Small intestine (tissue), 7 donors: ENCODE results near the gene AGAP5. TPM values are rescaled to one million over a fixed set of nuclear protein-coding genes. Genes with fewer than 3 reads are reported as not detected.

ENCODE experiments used
- DNase-seq, 2 donors: peaks; one replicate each; pipeline versions ENCODE4 v3.0.0 to v3.0.0-alpha.2; 2013
- FAIRE-seq: peaks from 2 replicates; lab custom pipeline; 2012; peaks lifted over from hg19 to GRCh38; lab: Jason Lieb, UNC
- H3K27ac ChIP-seq, 3 donors: one replicate each; pipeline ENCODE4 v1.5.1; 2013; ENCODE audit warnings: low read length in 2 of 3, mild to moderate bottlenecking in 2 of 3, control low read depth in 1 of 3, inconsistent platforms in 1 of 3, low read depth in 1 of 3, moderate library complexity in 1 of 3
- H3K27me3 ChIP-seq, 3 donors: one replicate each; pipeline ENCODE4 v1.6.1; 2013; ENCODE audit warnings: low read length in 3 of 3, inconsistent platforms in 1 of 3; ENCODE audit not compliant: control insufficient read depth in 3 of 3, insufficient read depth in 3 of 3
- H3K36me3 ChIP-seq, 3 donors: one replicate each; pipeline ENCODE4 v1.6.1; 2013; ENCODE audit warnings: low read length in 3 of 3, inconsistent platforms in 1 of 3, low read depth in 1 of 3, mild to moderate bottlenecking in 1 of 3, moderate library complexity in 1 of 3; ENCODE audit not compliant: control insufficient read depth in 3 of 3, insufficient read depth in 2 of 3
- H3K4me1 ChIP-seq, 3 donors: one replicate each; pipeline ENCODE4 v1.6.1; 2013; ENCODE audit warnings: low read length in 2 of 3, inconsistent platforms in 1 of 3, low read depth in 1 of 3, mild to moderate bottlenecking in 1 of 3, moderate library complexity in 1 of 3; ENCODE audit not compliant: control insufficient read depth in 3 of 3, insufficient read depth in 2 of 3
- H3K4me3 ChIP-seq, 3 donors: one replicate each; pipeline ENCODE4 v1.5.1; 2013; ENCODE audit warnings: low read length in 3 of 3, control low read depth in 1 of 3, inconsistent platforms in 1 of 3, low read depth in 1 of 3, mild to moderate bottlenecking in 1 of 3, moderate library complexity in 1 of 3
- H3K9me3 ChIP-seq, 2 donors: one replicate each; pipeline ENCODE4 v1.6.1; 2013; ENCODE audit warnings: low read depth in 1 of 2, low read length in 1 of 2; ENCODE audit not compliant: control insufficient read depth in 2 of 2, insufficient read depth in 1 of 2
- WGBS, 3 donors: extraction: QIAGEN DNeasy Blood & Tissue Kit; methylation state at CpG; one replicate each; pipeline ENCODE4 v1.1.7; 2013; 5-methylcytosine and 5-hydroxymethylcytosine counted together
- polyA plus RNA-seq, 4 donors: library from polyadenylated mRNA; stranded (reverse) in 3 of 4; unstranded in 1 of 4; fragments of 200-250 nt in 3 of 4; fragments of 120-200 nt in 1 of 4; gene quantifications; one replicate each; pipeline versions ENCODE4 v1.2.1 to v1.2.3, GENCODE V29; 2013
- donor health status: healthy with polysubstance abuse.
- donor health status: control.
- donor health status: control.
- donor health status: Bipolar disorder and iron deficiency.
- donor health status: healthy.

AGAP5 gene
- polyA plus RNA-seq, 4 donors, result 4.3 to 15.8 (median 10.3) TPM

DNA sequence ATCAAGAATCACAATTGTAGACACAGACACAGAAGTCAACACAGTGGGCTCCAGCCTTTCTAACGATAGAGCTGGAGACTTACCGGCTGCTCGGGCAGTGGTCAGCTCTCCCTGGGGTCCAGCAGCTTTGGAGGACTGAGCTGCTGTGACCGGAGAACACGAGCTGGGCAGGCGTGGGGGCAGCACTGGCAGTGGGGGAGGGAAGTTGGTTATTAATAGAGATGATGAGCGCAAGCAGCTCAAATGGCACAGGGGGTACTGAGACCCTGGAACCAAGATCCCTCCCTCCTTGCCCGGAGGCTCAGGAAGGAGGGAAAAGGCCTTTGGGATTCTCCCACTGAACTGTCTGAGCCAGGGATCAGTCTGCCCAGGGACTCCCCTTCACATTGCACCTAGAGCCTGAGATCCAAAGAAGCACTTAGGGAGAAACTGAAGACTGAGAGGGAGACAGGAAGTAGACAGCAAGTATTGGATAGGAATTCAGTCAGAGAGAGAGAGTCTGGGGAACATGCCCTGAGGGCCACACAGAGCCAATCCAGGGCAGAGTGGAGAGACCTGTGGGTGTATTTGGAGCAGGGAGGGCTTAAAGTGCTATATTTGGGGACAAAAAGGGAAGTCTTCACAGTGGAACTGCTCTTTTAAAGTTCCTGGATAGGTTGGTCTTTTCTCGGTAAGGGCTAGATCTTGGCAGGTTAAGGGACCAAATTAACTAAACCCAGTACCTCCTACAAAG is 56.4 kb downstream of the AGAP5 start, which contains the start of gene MYOZ1:
Gene MYOZ1, minus strand, starts transcription at position 147 of the 733 bp plus-strand sequence. CDS start 1,457 bp downstream, outside the sequence.
- DNase-seq (no peak), FAIRE-seq (no peak)
- no peak within 1 kb of the TSS for H3K27ac ChIP-seq
- no peaks in the 10 kb centered on the region for H3K36me3 ChIP-seq
- WGBS, 3 donors, result 77 to 94% (median 82%) methylated on average over 9 of the region's 9 CpGs
- no peak within 1 kb of the TSS for H3K4me3 ChIP-seq
- H3K27me3 ChIP-seq, result no peaks in the 10 kb centered on the region
- no peaks in the 10 kb centered on the region for H3K9me3 ChIP-seq
- no peaks in the 10 kb centered on the region for H3K4me1 ChIP-seq

DNA sequence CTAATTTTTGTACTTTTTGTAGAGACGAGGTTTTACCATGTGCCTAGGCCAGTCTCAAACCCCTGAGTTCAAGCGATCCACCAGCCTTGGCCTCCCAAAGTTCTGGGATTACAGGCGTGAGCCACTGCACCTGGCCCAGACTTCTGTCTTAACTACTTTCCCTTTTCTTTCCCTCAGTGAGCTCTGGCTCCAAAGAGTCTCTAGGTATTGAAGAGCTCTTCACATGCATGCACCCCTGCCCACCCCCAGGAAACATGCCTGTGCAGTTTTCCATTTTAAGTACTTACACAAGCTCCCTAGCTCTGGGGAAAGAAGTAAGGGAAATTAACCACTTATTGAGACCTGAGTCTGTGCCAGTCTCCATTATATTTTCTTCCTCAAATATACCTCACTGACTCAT is 58.6 kb downstream of the AGAP5 start:
- Histone ChIP-seq H3K27ac (no peak overlapping the region), H3K4me1 (no peaks in the 10 kb centered on the region), H3K9me3 (no peaks in the 10 kb centered on the region), H3K4me3 (no peak overlapping the region), H3K27me3 (no peaks in the 10 kb centered on the region), H3K36me3 (no peaks in the 10 kb centered on the region)
- WGBS, 3 donors, result 85 to 90% (median 87%) methylated on average over 3 of the region's 3 CpGs
- FAIRE-seq (no peak), DNase-seq (no peak)

DNA sequence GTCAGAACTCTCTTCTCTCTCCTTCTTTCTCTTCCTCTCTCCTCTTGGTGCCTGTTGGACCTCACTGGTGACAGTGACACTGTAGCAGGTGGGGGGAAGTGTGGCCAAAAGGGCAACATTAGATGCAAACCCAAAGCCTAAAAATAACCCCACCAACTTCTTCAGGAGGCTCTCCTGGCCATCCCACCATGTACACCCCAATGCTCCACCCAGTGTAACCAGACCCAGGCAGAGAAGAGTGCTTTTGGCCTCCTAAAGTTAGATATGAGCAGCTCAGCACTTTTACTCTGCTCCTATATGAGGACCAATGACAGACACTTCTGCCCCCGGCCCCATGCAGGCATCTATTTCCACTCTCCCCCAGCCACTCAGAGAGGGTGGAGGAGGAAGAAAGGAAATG is 62.1 kb downstream of the AGAP5 start:
- no peak for FAIRE-seq
- Histone ChIP-seq H3K9me3 (no peaks in the 10 kb centered on the region), H3K27me3 (no peaks in the 10 kb centered on the region), H3K36me3 (no peaks in the 10 kb centered on the region), H3K4me3 (no peak overlapping the region), H3K27ac (no peak overlapping the region), H3K4me1 (no peaks in the 10 kb centered on the region)
- no peak for DNase-seq
- 53 to 73% (median 64%) methylated on average over 1 of the region's 1 CpG for WGBS, 3 donors

DNA sequence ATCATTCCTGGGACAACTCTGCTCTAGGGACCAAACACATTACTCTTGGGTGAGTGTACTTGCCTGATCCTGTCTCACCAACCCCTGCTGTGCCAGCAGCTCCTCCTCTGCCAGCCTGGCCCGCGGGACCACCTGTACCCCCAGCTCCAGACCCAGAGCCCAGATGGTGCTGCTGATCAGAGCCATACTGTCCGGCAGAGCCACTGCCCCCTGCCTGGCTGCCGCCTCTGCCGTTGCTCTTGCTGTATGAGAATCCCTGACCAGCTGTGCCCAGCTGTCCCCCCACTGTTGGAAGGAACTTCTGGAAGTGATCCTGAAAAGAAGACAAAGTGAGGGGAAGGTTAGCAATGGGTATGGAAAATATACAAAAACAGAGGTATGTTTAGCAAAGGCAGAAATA is 63.5 kb downstream of the AGAP5 start:
- Histone ChIP-seq H3K4me1 (no peaks in the 10 kb centered on the region), H3K27me3 (no peaks in the 10 kb centered on the region), H3K36me3 (no peaks in the 10 kb centered on the region), H3K27ac (no peak overlapping the region), H3K9me3 (no peaks in the 10 kb centered on the region), H3K4me3 (no peak overlapping the region)
- WGBS, 3 donors, result 64 to 91% (median 77%) methylated on average over 5 of the region's 5 CpGs
- FAIRE-seq, result no peak
- no peak for DNase-seq

DNA sequence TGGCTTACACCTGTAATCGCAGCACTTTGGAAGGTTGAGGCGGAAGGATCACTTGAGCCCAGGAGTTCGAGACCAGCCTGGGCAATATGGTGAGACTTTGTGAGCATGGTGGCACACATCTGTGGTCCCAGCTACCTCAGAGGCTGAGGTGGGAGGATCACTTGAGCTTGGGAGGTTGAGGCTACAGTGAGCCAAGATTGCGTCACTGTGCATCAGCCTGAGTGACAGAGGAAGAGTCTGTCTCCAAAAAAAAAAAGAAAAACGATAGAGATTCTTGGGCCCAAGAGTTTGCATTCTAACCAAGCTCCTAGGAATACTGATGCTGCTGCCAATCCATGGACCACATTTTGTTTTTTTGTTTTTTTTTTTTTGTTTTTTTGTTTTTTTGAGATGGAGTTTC is 68.7 kb downstream of the AGAP5 start:
- Histone ChIP-seq H3K4me1 (peaks cover 0 to 4% (median 3%) of the 10 kb centered on the region in 3 donors), H3K36me3 (no peaks in the 10 kb centered on the region), H3K4me3 (no peak overlapping the region), H3K9me3 (no peaks in the 10 kb centered on the region), H3K27me3 (no peaks in the 10 kb centered on the region), H3K27ac (no peak overlapping the region)
- DNase-seq (no peak), FAIRE-seq (no peak)
- WGBS, 3 donors, result 80 to 94% (median 93%) methylated on average over 5 of the region's 5 CpGs

DNA sequence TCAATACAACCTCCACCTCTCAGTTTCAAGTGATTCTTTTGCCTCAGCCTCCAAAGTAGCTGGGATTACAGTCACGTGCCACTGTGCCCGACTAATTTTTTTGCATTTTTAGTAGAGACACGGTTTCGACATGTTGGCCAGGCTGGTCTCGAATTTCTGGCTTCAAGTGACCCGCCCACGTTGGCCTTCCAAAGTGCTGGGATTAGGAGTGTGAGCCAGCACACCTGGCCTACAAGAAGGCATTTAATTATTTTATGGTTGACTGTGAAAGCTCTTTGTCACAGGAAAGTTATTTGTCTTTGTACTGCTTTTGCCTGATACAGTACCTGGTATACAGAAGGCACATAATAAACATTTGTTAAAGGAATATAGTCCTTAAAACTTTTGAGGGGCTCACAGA is 69.5 kb downstream of the AGAP5 start:
- H3K27ac ChIP-seq, result peak overlapping the region in 2 of 3 donors; percentile 5 to 32
- no peaks in the 10 kb centered on the region for H3K9me3 ChIP-seq
- no peaks in the 10 kb centered on the region for H3K36me3 ChIP-seq
- 9 to 60% (median 37%) methylated on average over 7 of the region's 7 CpGs for WGBS, 3 donors
- H3K27me3 ChIP-seq, result no peaks in the 10 kb centered on the region
- peaks cover 0 to 4% (median 3%) of the 10 kb centered on the region in 3 donors for H3K4me1 ChIP-seq
- FAIRE-seq, result no peak
- no peak overlapping the region for H3K4me3 ChIP-seq
- peak; percentile 42 to 52 for DNase-seq

DNA sequence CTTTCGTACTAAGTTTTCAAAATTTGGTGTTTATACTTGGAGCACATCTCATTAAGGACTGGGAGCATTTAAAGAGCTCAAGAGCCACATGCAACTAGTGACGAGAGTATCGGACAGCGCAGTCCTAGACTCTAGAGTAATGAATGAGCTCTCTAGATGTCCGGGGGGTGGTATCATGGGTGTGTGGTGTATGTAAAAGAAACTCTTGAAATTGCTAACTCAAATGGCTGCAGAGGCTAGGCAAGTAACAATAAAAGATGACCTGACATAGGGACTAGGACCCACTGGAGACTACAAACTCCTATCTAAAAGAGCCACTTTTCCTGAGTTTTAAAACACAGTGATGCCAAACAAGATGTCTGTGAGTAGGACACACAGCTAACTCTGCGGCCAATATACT is 70.6 kb downstream of the AGAP5 start:
- Histone ChIP-seq H3K27ac (no peak overlapping the region), H3K4me3 (no peak overlapping the region), H3K27me3 (no peaks in the 10 kb centered on the region), H3K36me3 (no peaks in the 10 kb centered on the region), H3K4me1 (peaks cover 0 to 4% (median 3%) of the 10 kb centered on the region in 3 donors), H3K9me3 (no peaks in the 10 kb centered on the region)
- WGBS, 3 donors, result 92 to 96% (median 94%) methylated on average over 6 of the region's 6 CpGs
- no peak for DNase-seq
- FAIRE-seq, result no peak

DNA sequence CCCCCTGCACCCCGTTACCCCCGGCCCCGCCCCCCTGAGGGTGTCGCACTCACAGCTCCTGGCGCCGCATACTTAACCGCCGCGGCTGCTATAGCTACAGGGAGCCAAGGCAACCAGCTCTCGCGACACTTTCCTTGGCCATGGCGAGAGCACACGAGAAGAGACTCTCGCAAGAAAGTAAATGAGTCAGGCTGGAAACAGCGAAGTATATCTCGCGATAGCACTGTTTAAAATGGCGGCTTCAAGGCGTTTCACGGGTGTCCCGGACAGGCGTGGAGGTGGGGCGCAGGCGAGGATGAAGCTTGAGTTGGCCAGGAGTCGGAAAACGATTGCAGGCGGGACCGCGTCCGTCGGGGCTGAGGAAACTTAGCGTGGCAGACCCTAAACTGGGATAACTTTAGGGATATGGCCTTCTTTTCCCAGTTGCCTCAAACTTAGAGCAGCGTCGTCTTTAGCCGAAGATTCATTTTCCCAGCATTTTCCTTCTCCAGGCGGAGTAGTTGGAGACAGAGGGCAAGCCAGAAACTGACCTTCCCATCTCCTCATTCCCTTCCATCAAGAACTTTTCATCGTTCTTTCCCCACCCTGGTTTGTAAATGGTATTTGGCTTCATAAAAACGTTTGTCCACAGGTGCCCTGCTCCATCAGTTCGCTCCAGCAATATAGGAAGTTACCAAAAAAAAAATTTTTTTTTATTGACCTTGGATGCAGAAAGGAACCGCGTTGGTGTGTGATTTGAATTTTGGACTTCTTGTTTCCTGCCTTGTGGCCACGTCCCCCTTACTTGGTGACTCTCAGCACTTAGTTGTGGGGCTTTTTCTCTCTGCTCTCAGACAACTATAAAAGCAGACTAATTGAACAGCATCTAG is 71.8 kb downstream of the AGAP5 start:
- Histone ChIP-seq H3K27ac (peak overlapping the region; percentile 57 to 96 (median 92)), H3K36me3 (no peaks in the 10 kb centered on the region), H3K4me3 (peak overlapping the region; percentile 58 to 97 (median 71)), H3K27me3 (no peaks in the 10 kb centered on the region), H3K9me3 (no peaks in the 10 kb centered on the region), H3K4me1 (peaks cover 0 to 7% (median 3%) of the 10 kb centered on the region in 3 donors)
- WGBS, 3 donors, result 0 to 1% (median 1%) methylated on average over 42 of the region's 42 CpGs
- DNase-seq (peak; percentile 99), FAIRE-seq (no peak)
